ENCODE measurements around the gene CALML5. TPM values are rescaled to one million over a fixed set of nuclear protein-coding genes. Genes with fewer than 3 reads are reported as not detected.

Gene CALML5
- polyA plus RNA-seq, 1 donor from 2014 or later: not detected

DNA sequence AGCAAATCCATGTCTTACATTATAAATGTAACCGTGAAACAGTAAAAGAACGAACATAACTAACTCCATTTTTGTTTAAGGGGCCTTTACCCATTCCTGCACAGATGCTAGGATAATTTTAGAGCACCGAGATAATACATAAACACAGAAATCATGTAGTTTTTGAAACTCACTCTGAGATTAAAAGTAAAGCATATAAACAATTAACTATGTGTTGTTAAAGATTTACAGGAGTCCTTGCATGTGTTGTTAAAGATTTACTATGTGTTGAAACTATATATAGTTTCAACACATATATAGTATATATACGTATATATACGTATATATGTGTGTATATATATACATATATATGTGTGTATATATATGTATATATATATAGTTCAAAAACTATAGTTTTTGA, 18.2 kb upstream of the CALML5 start:
- Histone ChIP-seq H3K79me2 (replicated peaks; ENCODE audit: insufficient read depth, low read length) (no peaks in the 10 kb centered on the region), H3K9ac (ENCODE audit: low read length) (no peak overlapping the region), H2AFZ (ENCODE audit: low read depth, low read length) (no peak overlapping the region), H4K20me1 (ENCODE audit: insufficient read depth) (no peaks in the 10 kb centered on the region), H3K9me3 (ENCODE audit: low read length) (no peaks in the 10 kb centered on the region), H3K4me3 (ENCODE audit: low read length) (no peak overlapping the region), H3K4me2 (ENCODE audit: low read length) (no peak overlapping the region), H3K27me3 (ENCODE audit: insufficient read depth, low read depth, low read length) (no peaks in the 10 kb centered on the region), H3F3A (ENCODE audit: insufficient read depth, low read length, poor library complexity, severe bottlenecking) (no peaks in the 10 kb centered on the region), H3K36me3 (ENCODE audit: insufficient read depth, low read length) (no peaks in the 10 kb centered on the region), H3K27ac (ENCODE audit: low read length) (no peak overlapping the region), H3K9me2 (ENCODE audit: insufficient read depth, low read length) (no peaks in the 10 kb centered on the region)
- TF ChIP-seq TAF1 (IDR thresholded peaks at IDR 0.05; ENCODE audit: low read depth) (no peak), EZH2 (IDR thresholded peaks at IDR 0.05; ENCODE audit: borderline replicate concordance, insufficient read depth, low read length, poor library complexity, severe bottlenecking) (no peak), CTCF (IDR thresholded peaks at IDR 0.05; ENCODE audit: poor library complexity, severe bottlenecking) (no peak), MXI1 (conservative IDR thresholded peaks at IDR 0.05; ENCODE audit: poor library complexity, severe bottlenecking) (no peak), EP300 (conservative IDR thresholded peaks at IDR 0.05; ENCODE audit: poor library complexity, severe bottlenecking) (no peak), RAD21 (conservative IDR thresholded peaks at IDR 0.05) (no peak), SMC3 (conservative IDR thresholded peaks at IDR 0.05; ENCODE audit: poor library complexity) (no peak), POLR2AphosphoS5 (IDR thresholded peaks at IDR 0.05) (no peak)
- TF ChIP-seq, protein P1, sequence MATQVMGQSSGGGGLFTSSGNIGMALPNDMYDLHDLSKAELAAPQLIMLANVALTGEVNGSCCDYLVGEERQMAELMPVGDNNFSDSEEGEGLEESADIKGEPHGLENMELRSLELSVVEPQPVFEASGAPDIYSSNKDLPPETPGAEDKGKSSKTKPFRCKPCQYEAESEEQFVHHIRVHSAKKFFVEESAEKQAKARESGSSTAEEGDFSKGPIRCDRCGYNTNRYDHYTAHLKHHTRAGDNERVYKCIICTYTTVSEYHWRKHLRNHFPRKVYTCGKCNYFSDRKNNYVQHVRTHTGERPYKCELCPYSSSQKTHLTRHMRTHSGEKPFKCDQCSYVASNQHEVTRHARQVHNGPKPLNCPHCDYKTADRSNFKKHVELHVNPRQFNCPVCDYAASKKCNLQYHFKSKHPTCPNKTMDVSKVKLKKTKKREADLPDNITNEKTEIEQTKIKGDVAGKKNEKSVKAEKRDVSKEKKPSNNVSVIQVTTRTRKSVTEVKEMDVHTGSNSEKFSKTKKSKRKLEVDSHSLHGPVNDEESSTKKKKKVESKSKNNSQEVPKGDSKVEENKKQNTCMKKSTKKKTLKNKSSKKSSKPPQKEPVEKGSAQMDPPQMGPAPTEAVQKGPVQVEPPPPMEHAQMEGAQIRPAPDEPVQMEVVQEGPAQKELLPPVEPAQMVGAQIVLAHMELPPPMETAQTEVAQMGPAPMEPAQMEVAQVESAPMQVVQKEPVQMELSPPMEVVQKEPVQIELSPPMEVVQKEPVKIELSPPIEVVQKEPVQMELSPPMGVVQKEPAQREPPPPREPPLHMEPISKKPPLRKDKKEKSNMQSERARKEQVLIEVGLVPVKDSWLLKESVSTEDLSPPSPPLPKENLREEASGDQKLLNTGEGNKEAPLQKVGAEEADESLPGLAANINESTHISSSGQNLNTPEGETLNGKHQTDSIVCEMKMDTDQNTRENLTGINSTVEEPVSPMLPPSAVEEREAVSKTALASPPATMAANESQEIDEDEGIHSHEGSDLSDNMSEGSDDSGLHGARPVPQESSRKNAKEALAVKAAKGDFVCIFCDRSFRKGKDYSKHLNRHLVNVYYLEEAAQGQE (IDR thresholded peaks at IDR 0.05; ENCODE audit: borderline replicate concordance): no peak

DNA sequence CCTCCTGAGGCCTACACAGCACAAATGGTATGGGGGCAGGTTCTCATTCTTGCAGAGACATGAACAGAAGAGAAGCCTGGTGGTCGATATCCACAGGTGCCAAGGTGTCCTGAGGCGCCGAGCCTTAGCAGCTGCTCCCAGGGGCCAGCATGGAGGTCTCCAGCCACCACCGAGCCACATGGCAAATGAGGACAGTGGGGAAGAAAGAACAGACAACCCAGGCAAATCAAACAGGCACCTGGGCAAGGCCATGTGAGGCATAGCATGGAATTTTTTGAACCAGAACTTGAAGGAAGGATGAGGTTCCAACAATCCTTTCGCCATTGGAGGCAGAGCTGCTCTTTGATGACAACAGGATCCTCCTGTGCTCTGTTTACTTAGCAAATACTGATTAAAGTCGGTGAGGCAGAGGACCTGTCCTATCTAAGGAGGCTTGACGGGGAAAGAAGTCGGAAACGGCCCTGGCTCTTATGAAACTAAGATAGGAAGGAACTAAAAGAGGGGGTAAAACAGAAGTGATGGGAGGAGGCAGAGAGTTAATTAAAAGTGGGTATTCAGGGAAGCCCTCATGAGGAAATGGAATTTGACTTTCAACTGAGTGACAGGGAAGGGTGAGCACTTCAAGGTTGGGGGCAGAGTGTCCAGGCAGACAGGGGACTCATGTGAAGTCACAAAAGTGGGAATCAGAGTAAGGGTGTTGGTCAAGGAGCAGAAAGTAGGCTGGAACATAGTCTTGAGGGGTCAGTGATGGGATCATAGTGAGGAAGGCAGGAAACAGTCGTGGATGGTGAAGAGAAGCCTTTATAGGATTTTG, 16.8 kb upstream of the CALML5 start:
- Histone ChIP-seq H3K9me3 (ENCODE audit: low read length) (no peaks in the 10 kb centered on the region), H3K9me2 (ENCODE audit: insufficient read depth, low read length) (no peaks in the 10 kb centered on the region), H3K36me3 (ENCODE audit: insufficient read depth, low read length) (no peaks in the 10 kb centered on the region), H2AFZ (ENCODE audit: low read depth, low read length) (no peak overlapping the region), H4K20me1 (ENCODE audit: insufficient read depth) (no peaks in the 10 kb centered on the region), H3K27ac (ENCODE audit: low read length) (no peak overlapping the region), H3F3A (ENCODE audit: insufficient read depth, low read length, poor library complexity, severe bottlenecking) (no peaks in the 10 kb centered on the region), H3K27me3 (ENCODE audit: insufficient read depth, low read depth, low read length) (no peaks in the 10 kb centered on the region), H3K4me2 (ENCODE audit: low read length) (no peak overlapping the region), H3K9ac (ENCODE audit: low read length) (no peak overlapping the region), H3K79me2 (replicated peaks; ENCODE audit: insufficient read depth, low read length) (no peaks in the 10 kb centered on the region), H3K4me3 (ENCODE audit: low read length) (no peak overlapping the region)
- TF ChIP-seq, protein P1 (IDR thresholded peaks at IDR 0.05; ENCODE audit: borderline replicate concordance): no peak

Data from neural cell (in vitro differentiated cells).